ENCODE measurements around the gene TSPAN11. TPM values are rescaled to one million over a fixed set of nuclear protein-coding genes. Genes with fewer than 3 reads are reported as not detected.

TSPAN11 gene
- total and polyA plus RNA-seq, 2 of the 4 experiments (the other 2 are of a cell fraction): 0.18 to 0.26 TPM

- no peak for DNase-seq
- Histone ChIP-seq H3K14ac (replicated peaks; ENCODE audit: low read depth, low read length) (no peak overlapping the region), H2AK5ac (ENCODE audit: low read depth, low read length) (no peak overlapping the region), H2BK120ac (ENCODE audit: low read depth, low read length) (no peak overlapping the region), H3K9me3 (ENCODE audit: control insufficient read depth, insufficient read depth, low read length) (no peaks in the 10 kb centered on the region), H4K91ac (ENCODE audit: insufficient read depth, low read depth, low read length) (no peak overlapping the region), H3K18ac (ENCODE audit: low read depth, low read length) (no peak overlapping the region), H3K4me3 (ENCODE audit: insufficient read depth, low read depth, low read length) (no peak overlapping the region), H4K20me1 (ENCODE audit: insufficient read depth, low read length) (no peaks in the 10 kb centered on the region), H4K8ac (ENCODE audit: low read depth in 2 of 2, low read length in 2 of 2) (no peak overlapping the region), H3K9ac (ENCODE audit: low read depth, low read length) (no peak overlapping the region), H3K27me3 (ENCODE audit: control insufficient read depth, insufficient read depth, low read length) (peaks cover 10% of the 10 kb centered on the region; the same call in 1 of the 2 replicates), H3K27ac (ENCODE audit: insufficient read depth, low read length) (no peak overlapping the region), H2AK9ac (replicated peaks; ENCODE audit: low read depth, low read length, poor library complexity) (no peak overlapping the region), H2BK5ac (ENCODE audit: low read depth, low read length, poor library complexity, severe bottlenecking) (no peak overlapping the region), H3K56ac (ENCODE audit: extremely low read depth, insufficient read depth, low read length) (no peak overlapping the region), H3K79me1 (ENCODE audit: low read depth in 1 of 2, low read length in 2 of 2) (no peaks in the 10 kb centered on the region), H2BK15ac (ENCODE audit: low read depth, low read length) (no peak overlapping the region), H2BK20ac (ENCODE audit: low read depth, low read length) (no peak overlapping the region), H3K4me2 (ENCODE audit: low read depth, low read length) (no peak overlapping the region), H3K23ac (ENCODE audit: low read depth, low read length) (no peak overlapping the region), H3K36me3 (ENCODE audit: control insufficient read depth, insufficient read depth, low read length) (no peaks in the 10 kb centered on the region), H3K9me1 (ENCODE audit: insufficient read depth, low read length) (no peaks in the 10 kb centered on the region), H3K4ac (ENCODE audit: low read depth, low read length) (no peak overlapping the region), H4K5ac (ENCODE audit: low read depth, low read length) (no peak overlapping the region), H2AFZ (replicated peaks; ENCODE audit: low read length, poor library complexity) (no peak overlapping the region), H3K4me1 (ENCODE audit: control insufficient read depth, insufficient read depth, low read length) (no peaks in the 10 kb centered on the region)
- no peak for ATAC-seq (ENCODE audit: low read depth)
- in situ Hi-C loops (cut with MboI; ENCODE audit: low sequenced_read_pairs) (no loop called here), intact Hi-C loops (cut with micrococcal nuclease) (no loop called here), dilution Hi-C loops (cut with HindIII; ENCODE audit: low sequenced_read_pairs, unreplicated experiment) (no loop called here)
- ChIA-PET CTCF (no interaction called here), POLR2A (ENCODE audit: unreplicated experiment) (no interaction called here)
- no TSS peak for BruUV-seq (replicated peaks)
- no peak for TF ChIP-seq SMC3 (IDR thresholded peaks at IDR 0.05; ENCODE audit: low read depth, low read length)
- TF ChIP-seq, protein P1, sequence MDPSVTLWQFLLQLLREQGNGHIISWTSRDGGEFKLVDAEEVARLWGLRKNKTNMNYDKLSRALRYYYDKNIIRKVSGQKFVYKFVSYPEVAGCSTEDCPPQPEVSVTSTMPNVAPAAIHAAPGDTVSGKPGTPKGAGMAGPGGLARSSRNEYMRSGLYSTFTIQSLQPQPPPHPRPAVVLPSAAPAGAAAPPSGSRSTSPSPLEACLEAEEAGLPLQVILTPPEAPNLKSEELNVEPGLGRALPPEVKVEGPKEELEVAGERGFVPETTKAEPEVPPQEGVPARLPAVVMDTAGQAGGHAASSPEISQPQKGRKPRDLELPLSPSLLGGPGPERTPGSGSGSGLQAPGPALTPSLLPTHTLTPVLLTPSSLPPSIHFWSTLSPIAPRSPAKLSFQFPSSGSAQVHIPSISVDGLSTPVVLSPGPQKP (IDR thresholded peaks at IDR 0.05; ENCODE audit: borderline replicate concordance, low read depth, low read length): no peak
- WGBS, 2 experiments (ENCODE audit: extremely low coverage in 2 of 2, insufficient read length in 1 of 2): 82% methylated on average over 3 of the region's 6 CpGs; no CpG with 5 or more reads in 1 of the 2 experiments
Observed at GRCh38 chr12:31029916-31030562, 103.5 kb downstream of the TSPAN11 start.

All from IMR-90 (cell line).